Fibroblast of the aortic adventitia (primary cell): Measurements from ENCODE around the gene SYTL3. TPM values are rescaled to one million over a fixed set of nuclear protein-coding genes. Genes with fewer than 3 reads are reported as not detected.
A peak's percentile ranks its signal among the peaks of the same experiment; 100 is the strongest.

Experiments used
- DNase-seq: peaks from one replicate; pipeline ENCODE4 v3.0.0-alpha.2; 2010; ENCODE audit warnings: low read depth
- H3K4me3 ChIP-seq: 2 replicates; pipeline ENCODE4 v1.5.1; 2011; ENCODE audit warnings: low read depth, mild to moderate bottlenecking, control low read depth, low read length, moderate library complexity
- total RNA-seq: library from RNA; depleted of rRNA; stranded (reverse); fragments of >200 nt; gene quantifications from 2 replicates; pipeline ENCODE4 v1.2.3, GENCODE V29; 2012; ENCODE audit warnings: low replicate concordance
- TF ChIP-seq, protein P1 (sequence below): IDR thresholded peaks from 2 replicates; pipeline ENCODE4 v1.5.1; 2011; ENCODE audit warnings: mild to moderate bottlenecking, low read length, control low read depth, inconsistent platforms; ENCODE audit not compliant: insufficient read depth

Gene SYTL3
- total RNA-seq, 1 donor = 1.9 TPM

- no peak overlapping the region for H3K4me3 ChIP-seq
- TF ChIP-seq, protein P1, sequence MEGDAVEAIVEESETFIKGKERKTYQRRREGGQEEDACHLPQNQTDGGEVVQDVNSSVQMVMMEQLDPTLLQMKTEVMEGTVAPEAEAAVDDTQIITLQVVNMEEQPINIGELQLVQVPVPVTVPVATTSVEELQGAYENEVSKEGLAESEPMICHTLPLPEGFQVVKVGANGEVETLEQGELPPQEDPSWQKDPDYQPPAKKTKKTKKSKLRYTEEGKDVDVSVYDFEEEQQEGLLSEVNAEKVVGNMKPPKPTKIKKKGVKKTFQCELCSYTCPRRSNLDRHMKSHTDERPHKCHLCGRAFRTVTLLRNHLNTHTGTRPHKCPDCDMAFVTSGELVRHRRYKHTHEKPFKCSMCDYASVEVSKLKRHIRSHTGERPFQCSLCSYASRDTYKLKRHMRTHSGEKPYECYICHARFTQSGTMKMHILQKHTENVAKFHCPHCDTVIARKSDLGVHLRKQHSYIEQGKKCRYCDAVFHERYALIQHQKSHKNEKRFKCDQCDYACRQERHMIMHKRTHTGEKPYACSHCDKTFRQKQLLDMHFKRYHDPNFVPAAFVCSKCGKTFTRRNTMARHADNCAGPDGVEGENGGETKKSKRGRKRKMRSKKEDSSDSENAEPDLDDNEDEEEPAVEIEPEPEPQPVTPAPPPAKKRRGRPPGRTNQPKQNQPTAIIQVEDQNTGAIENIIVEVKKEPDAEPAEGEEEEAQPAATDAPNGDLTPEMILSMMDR = no peak
- DNase-seq = no peak
Observed at GRCh38 chr6:158680015-158680414, 30.2 kb downstream of the SYTL3 start.

GRCh38 chr6:158680481-158680880 lies 30.6 kb downstream of the SYTL3 start:
- TF ChIP-seq, protein P1 = no peak

GRCh38 chr6:158684311-158684710 lies 34.5 kb downstream of the SYTL3 start:
- DNase-seq = no peak
- TF ChIP-seq, protein P1 = no peak
- H3K4me3 ChIP-seq = no peak overlapping the region

More at GRCh38 chr6:158680481-158680880, 30.6 kb downstream of the SYTL3 start:
- no peak overlapping the region for H3K4me3 ChIP-seq
- no peak for DNase-seq

DNA sequence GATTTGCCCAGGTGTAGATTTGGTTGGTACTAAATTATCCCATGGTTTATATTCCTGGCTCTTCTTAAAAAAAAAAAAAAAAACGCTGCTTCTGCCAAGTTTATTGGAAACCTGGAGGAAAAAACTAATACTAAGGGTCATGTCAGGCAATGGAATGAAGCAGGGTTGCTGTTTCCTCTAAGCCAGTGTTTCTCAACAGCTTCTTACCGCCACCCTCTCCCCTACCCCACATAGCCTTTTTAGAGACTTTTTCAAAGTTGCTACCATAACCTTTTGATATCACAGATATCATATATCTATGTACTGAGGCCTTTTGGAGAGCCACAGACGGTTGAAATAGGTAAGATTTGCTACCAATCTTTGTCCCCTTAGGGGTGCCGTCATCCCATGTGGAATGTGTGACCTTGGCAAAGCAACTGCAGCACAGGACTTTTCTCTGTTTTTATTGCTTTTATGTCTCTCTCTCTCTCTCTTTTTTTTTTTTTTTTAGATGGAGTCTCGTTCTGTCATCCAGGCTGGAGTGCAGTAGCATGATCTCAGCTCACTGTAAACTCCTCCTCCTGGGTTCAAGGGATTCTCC lies 35.0 kb downstream of the SYTL3 start:
- peak; percentile 12 for DNase-seq
- TF ChIP-seq, protein P1 = no peak
- H3K4me3 ChIP-seq = no peak overlapping the region

- H3K4me3 ChIP-seq = no peak overlapping the region
- DNase-seq = no peak
- TF ChIP-seq, protein P1 = no peak
Observed at GRCh38 chr6:158686311-158686710, 36.5 kb downstream of the SYTL3 start.

- no peak overlapping the region for H3K4me3 ChIP-seq
- TF ChIP-seq, protein P1 = no peak
- DNase-seq = no peak
Observed at GRCh38 chr6:158686791-158687381, 37.0 kb downstream of the SYTL3 start.
